IMR-90 (cell line): ENCODE measurements around the gene FCRL2. TPM values are rescaled to one million over a fixed set of nuclear protein-coding genes. Genes with fewer than 3 reads are reported as not detected.

ENCODE experiments used
- ATAC-seq: fragments of 200-7000 bp; cut with Tn5 transposase; 2 replicates; pipeline ENCODE4 v1.9.1; 2020; ENCODE audit warnings: low read depth, mild to moderate bottlenecking, moderate library complexity
- BruUV-seq: library from RNA; stranded (reverse); fragments of 400-500 nt; replicated peaks from 2 replicates; lab custom pipeline; 2021; lab: Mats Ljungman, UMichigan
- CTCF ChIA-PET: fragments of 300-600 bp; formaldehyde crosslinking; extraction: SDS; loops from one replicate; lab custom pipeline; 2021; ENCODE audit warnings: antibody characterized with exemption; lab: Yijun Ruan, JAX
- POLR2A ChIA-PET: fragments of 300-600 bp; sonication (Branson Sonifier 250); formaldehyde crosslinking; loops from one replicate; lab custom pipeline; 2022; ENCODE audit warnings: antibody characterized with exemption; ENCODE audit not compliant: unreplicated experiment; lab: Charles Lee
- DNase-seq: peaks from one replicate; pipeline ENCODE4 v3.0.0; 2013
- H2AFZ ChIP-seq: replicated peaks from 2 replicates; pipeline ENCODE3; 2013; ENCODE audit warnings: low read length, mild to moderate bottlenecking; ENCODE audit not compliant: poor library complexity
- H2AK5ac ChIP-seq: 2 replicates; pipeline ENCODE4 v1.6.1; 2013; ENCODE audit warnings: low read depth, low read length, inconsistent platforms
- H2AK9ac ChIP-seq: replicated peaks from 2 replicates; pipeline ENCODE3; 2013; ENCODE audit warnings: mild to moderate bottlenecking, low read depth, low read length, moderate library complexity; ENCODE audit not compliant: poor library complexity
- H2BK120ac ChIP-seq: 2 replicates; pipeline ENCODE4 v1.6.1; 2013; ENCODE audit warnings: low read depth, low read length, inconsistent platforms
- H2BK15ac ChIP-seq: 3 replicates; pipeline ENCODE4 v1.6.1; 2013; ENCODE audit warnings: low read depth, low read length, inconsistent platforms
- H2BK20ac ChIP-seq: 2 replicates; pipeline ENCODE4 v1.6.1; 2013; ENCODE audit warnings: low read depth, mild to moderate bottlenecking, inconsistent platforms, low read length, moderate library complexity
- H2BK5ac ChIP-seq: 2 replicates; pipeline ENCODE4 v1.6.1; 2013; ENCODE audit warnings: mild to moderate bottlenecking, low read depth, low read length, inconsistent platforms; ENCODE audit not compliant: poor library complexity, severe bottlenecking
- H3K14ac ChIP-seq: replicated peaks from 2 replicates; pipeline ENCODE4 v1.6.1; 2013; ENCODE audit warnings: low read depth, low read length, inconsistent platforms
- H3K18ac ChIP-seq: 2 replicates; pipeline ENCODE4 v1.6.1; 2013; ENCODE audit warnings: low read depth, low read length, control low read depth
- H3K23ac ChIP-seq: 2 replicates; pipeline ENCODE4 v1.6.1; 2013; ENCODE audit warnings: low read depth, low read length, inconsistent platforms
- H3K27ac ChIP-seq: 2 replicates; pipeline ENCODE4 v1.5.1; 2013; ENCODE audit warnings: mild to moderate bottlenecking, control low read depth, low read length; ENCODE audit not compliant: insufficient read depth
- H3K27me3 ChIP-seq: 2 replicates; pipeline ENCODE4 v1.6.1; 2013; ENCODE audit warnings: low read length; ENCODE audit not compliant: control insufficient read depth, insufficient read depth
- H3K36me3 ChIP-seq: 2 replicates; pipeline ENCODE4 v1.6.1; 2013; ENCODE audit warnings: low read length, mixed read lengths; ENCODE audit not compliant: control insufficient read depth, insufficient read depth
- H3K4ac ChIP-seq: 2 replicates; pipeline ENCODE4 v1.6.1; 2013; ENCODE audit warnings: low read depth, low read length, inconsistent platforms
- H3K4me1 ChIP-seq: 2 replicates; pipeline ENCODE4 v1.6.1; 2013; ENCODE audit warnings: low read length, mixed read lengths; ENCODE audit not compliant: control insufficient read depth, insufficient read depth
- H3K4me2 ChIP-seq: 2 replicates; pipeline ENCODE4 v1.6.1; 2013; ENCODE audit warnings: low read depth, mild to moderate bottlenecking, control low read depth, low read length, moderate library complexity
- H3K4me3 ChIP-seq: 2 replicates; pipeline ENCODE4 v1.5.1; 2013; ENCODE audit warnings: low read depth, mild to moderate bottlenecking, control low read depth, low read length, moderate library complexity; ENCODE audit not compliant: insufficient read depth
- H3K56ac ChIP-seq: 2 replicates; pipeline ENCODE4 v1.6.1; 2013; ENCODE audit warnings: low read length, inconsistent platforms; ENCODE audit not compliant: insufficient read depth; ENCODE audit errors: extremely low read depth
- H3K79me1 ChIP-seq, 2 experiments: 2 replicates each; pipeline ENCODE4 v1.6.1; 2013; ENCODE audit warnings: low read length in 2 of 2, inconsistent platforms in 1 of 2, low read depth in 1 of 2
- H3K9ac ChIP-seq: 2 replicates; pipeline ENCODE4 v1.6.1; 2013; ENCODE audit warnings: low read depth, low read length, control low read depth
- H3K9me1 ChIP-seq: 2 replicates; pipeline ENCODE4 v1.6.1; 2013; ENCODE audit warnings: low read length, inconsistent platforms; ENCODE audit not compliant: insufficient read depth
- H3K9me3 ChIP-seq: 2 replicates; pipeline ENCODE4 v1.6.1; 2013; ENCODE audit warnings: low read length; ENCODE audit not compliant: control insufficient read depth, insufficient read depth
- H4K20me1 ChIP-seq: 2 replicates; pipeline ENCODE4 v1.6.1; 2013; ENCODE audit warnings: low read length, inconsistent platforms; ENCODE audit not compliant: insufficient read depth
- H4K5ac ChIP-seq: 2 replicates; pipeline ENCODE4 v1.6.1; 2013; ENCODE audit warnings: mild to moderate bottlenecking, low read depth, low read length, control low read depth
- H4K8ac ChIP-seq, 2 experiments: 2 replicates each; pipeline ENCODE4 v1.6.1; 2013; ENCODE audit warnings: low read depth in 2 of 2, low read length in 2 of 2, control low read depth in 1 of 2, inconsistent platforms in 1 of 2
- H4K91ac ChIP-seq: 2 replicates; pipeline ENCODE4 v1.6.1; 2013; ENCODE audit warnings: low read depth, low read length, inconsistent platforms; ENCODE audit not compliant: insufficient read depth
- BHLHE40 ChIP-seq: fragments of 150-350 bp; IDR thresholded peaks from 2 replicates; pipeline ENCODE4 v1.6.1; 2016; ENCODE audit warnings: mild to moderate bottlenecking, low read depth, low read length
- CEBPB ChIP-seq: IDR thresholded peaks from 2 replicates; pipeline ENCODE4 v1.6.1; 2012; ENCODE audit warnings: low read depth, low read length, improper control_type of control experiment
- CHD1 ChIP-seq: IDR thresholded peaks from 2 replicates; pipeline ENCODE4 v1.6.1; 2012; ENCODE audit warnings: low read depth, low read length, improper control_type of control experiment
- CTCF ChIP-seq: conservative IDR thresholded peaks from 2 replicates; pipeline ENCODE4 v1.5.1; 2012; ENCODE audit warnings: mild to moderate bottlenecking, low read depth, low read length, improper control_type of control experiment
- ELK1 ChIP-seq: fragments of 150-350 bp; IDR thresholded peaks from 2 replicates; pipeline ENCODE4 v1.6.1; 2016; ENCODE audit warnings: low read depth, mild to moderate bottlenecking, low read length, moderate library complexity, borderline replicate concordance
- FOS ChIP-seq: fragments of 150-350 bp; IDR thresholded peaks from 2 replicates; pipeline ENCODE4 v1.6.1; 2016; ENCODE audit warnings: low read depth, low read length
- MAFK ChIP-seq: IDR thresholded peaks from 2 replicates; pipeline ENCODE4 v1.6.1; 2012; ENCODE audit warnings: low read depth, low read length, improper control_type of control experiment
- MAZ ChIP-seq: IDR thresholded peaks from 2 replicates; pipeline ENCODE4 v1.6.1; 2012; ENCODE audit warnings: low read depth, mild to moderate bottlenecking, low read length, improper control_type of control experiment, moderate library complexity, borderline replicate concordance
- MXI1 ChIP-seq: IDR thresholded peaks from 2 replicates; pipeline ENCODE4 v1.6.1; 2012; ENCODE audit warnings: low read depth, mild to moderate bottlenecking, low read length, moderate library complexity, borderline replicate concordance
- NFE2L2 ChIP-seq: fragments of 150-350 bp; IDR thresholded peaks from 2 replicates; pipeline ENCODE4 v1.6.1; 2016; ENCODE audit warnings: low read depth, mild to moderate bottlenecking, low read length
- POLR2A ChIP-seq: IDR thresholded peaks from 2 replicates; pipeline ENCODE4 v1.6.1; 2012; ENCODE audit warnings: mild to moderate bottlenecking, low read depth, low read length
- RAD21 ChIP-seq: IDR thresholded peaks from 2 replicates; pipeline ENCODE4 v1.6.1; 2012; ENCODE audit warnings: low read length, improper control_type of control experiment
- RCOR1 ChIP-seq: IDR thresholded peaks from 2 replicates; pipeline ENCODE4 v1.6.1; 2012; ENCODE audit warnings: mild to moderate bottlenecking, low read length, improper control_type of control experiment; ENCODE audit not compliant: insufficient replicate concordance
- RFX5 ChIP-seq: IDR thresholded peaks from 2 replicates; pipeline ENCODE4 v1.8.0; 2012; ENCODE audit warnings: low read depth, mild to moderate bottlenecking, low read length, moderate library complexity
- SMC3 ChIP-seq: fragments of 150-350 bp; IDR thresholded peaks from 2 replicates; pipeline ENCODE4 v1.6.1; 2016; ENCODE audit warnings: low read depth, mild to moderate bottlenecking, antibody characterized with exemption, low read length, moderate library complexity
- USF2 ChIP-seq: fragments of 150-350 bp; IDR thresholded peaks from 2 replicates; pipeline ENCODE4 v1.6.1; 2017; ENCODE audit warnings: mild to moderate bottlenecking, antibody characterized with exemption, low read length, low read depth
- WGBS, 2 experiments: methylation state at CpG; one replicate each; pipeline versions ENCODE4 v1.1.5 to v1.1.7; 2013; ENCODE audit warnings: missing lambda C conversion rate in 2 of 2; ENCODE audit not compliant: insufficient read length in 1 of 2; ENCODE audit errors: extremely low coverage in 2 of 2; 5-methylcytosine and 5-hydroxymethylcytosine counted together
- dilution Hi-C: fragments of 300-500 bp; cut with HindIII; formaldehyde crosslinking; loops from one replicate; pipeline ENCODE4 v1.14.3; 2018; ENCODE audit warnings: low sequenced_read_pairs; ENCODE audit not compliant: unreplicated experiment
- in situ Hi-C: fragments of 300-500 bp; cut with MboI; formaldehyde crosslinking; loops from 3 replicates; pipeline ENCODE4 v1.14.3; 2019; ENCODE audit warnings: low sequenced_read_pairs, inconsistent platforms, mixed read lengths
- intact Hi-C: fragments of 100-400 bp; cut with micrococcal nuclease; formaldehyde crosslinking; loops from 2 replicates; pipeline ENCODE4 v1.10.0; 2022
- polyA plus RNA-seq, 3 experiments: library from polyadenylated mRNA; depleted of rRNA; stranded (reverse); fragments of >200 nt; gene quantifications; 2 replicates each; pipeline ENCODE4 v1.2.3, GENCODE V29; 2012; ENCODE audit warnings: low replicate concordance in 1 of 3
- total RNA-seq: library from RNA; depleted of rRNA; stranded (reverse); fragments of >200 nt; gene quantifications from 2 replicates; pipeline ENCODE4 v1.2.3, GENCODE V29; 2012

The FCRL2 gene
- total and polyA plus RNA-seq, 2 of the 4 experiments (the other 2 are of a cell fraction) = not detected

- WGBS, 2 experiments = no CpG with 5 or more reads among the region's 4 CpGs
Observed at GRCh38 chr1:157758018-157758417, 18.9 kb downstream of the FCRL2 start.

More at GRCh38 chr1:157758018-157758417, 18.9 kb downstream of the FCRL2 start:
- BruUV-seq = no TSS peak
- Histone ChIP-seq H3K27me3 (no peaks in the 10 kb centered on the region), H3K9me3 (no peaks in the 10 kb centered on the region), H3K23ac (no peak overlapping the region), H3K4me3 (no peak overlapping the region), H3K14ac (no peak overlapping the region), H4K5ac (no peak overlapping the region), H2AK9ac (no peak overlapping the region), H4K8ac (no peak overlapping the region), H2BK5ac (no peak overlapping the region), H2BK20ac (no peak overlapping the region), H2BK120ac (no peak overlapping the region), H3K79me1 (no peaks in the 10 kb centered on the region), H3K9me1 (no peaks in the 10 kb centered on the region), H3K18ac (no peak overlapping the region), H3K36me3 (no peaks in the 10 kb centered on the region), H4K20me1 (no peaks in the 10 kb centered on the region), H3K27ac (no peak overlapping the region), H2AFZ (no peak overlapping the region), H3K56ac (no peak overlapping the region), H3K9ac (no peak overlapping the region), H3K4me1 (no peaks in the 10 kb centered on the region), H2BK15ac (no peak overlapping the region), H3K4me2 (no peak overlapping the region), H4K91ac (no peak overlapping the region), H2AK5ac (no peak overlapping the region), H3K4ac (no peak overlapping the region)
- ATAC-seq = no peak
- no peak for DNase-seq
- CTCF ChIA-PET = no interaction called here
- dilution Hi-C loops = no loop called here
- in situ Hi-C loops = no loop called here
- POLR2A ChIA-PET = no interaction called here
- no peak for TF ChIP-seq RFX5
- no peak for TF ChIP-seq POLR2A
- TF ChIP-seq MXI1 = no peak
- no peak for TF ChIP-seq NFE2L2
- no peak for TF ChIP-seq SMC3
- no peak for TF ChIP-seq RAD21
- TF ChIP-seq MAFK = no peak
- TF ChIP-seq CHD1 = no peak
- TF ChIP-seq CTCF = no peak
- TF ChIP-seq BHLHE40 = no peak
- TF ChIP-seq ELK1 = no peak
- TF ChIP-seq MAZ = no peak
- TF ChIP-seq FOS = no peak
- no peak for TF ChIP-seq RCOR1
- no peak for TF ChIP-seq USF2
- no peak for TF ChIP-seq CEBPB
- intact Hi-C loops = no loop called here
